ENCODE results near the gene PARP2.
"Not testable (repeated sequence)": the region's sequence is repeated elsewhere in the genome, so short reads cannot be mapped to it uniquely, and the experiment has no call there.

PARP2 gene

GRCh38 chr14:20346713-20347112, 3.3 kb downstream of the PARP2 start:
- no peak for DNase-seq (ENCODE audit: low read depth in 1 of 2, low spot score in 1 of 2)

GRCh38 chr14:20347747-20348146, 4.3 kb downstream of the PARP2 start:
- no peak for DNase-seq (ENCODE audit: low read depth in 1 of 2, low spot score in 1 of 2)

GRCh38 chr14:20350282-20350681, 6.8 kb downstream of the PARP2 start:
- DNase-seq (ENCODE audit: low read depth in 1 of 2, low spot score in 1 of 2), result no peak

- no peak for DNase-seq (ENCODE audit: low read depth in 1 of 2, low spot score in 1 of 2)
Observed at GRCh38 chr14:20350860-20351259, 7.4 kb downstream of the PARP2 start.

- DNase-seq (ENCODE audit: low read depth in 1 of 2, low spot score in 1 of 2), result no peak
Observed at GRCh38 chr14:20356422-20356821, 13.0 kb downstream of the PARP2 start.

GRCh38 chr14:20358474-20358873, 15.0 kb downstream of the PARP2 start:
- not testable (repeated sequence) for DNase-seq (ENCODE audit: low read depth in 1 of 2, low spot score in 1 of 2)

- no peak for DNase-seq (ENCODE audit: low read depth in 1 of 2, low spot score in 1 of 2)
Observed at GRCh38 chr14:20365928-20366327, 22.5 kb downstream of the PARP2 start.

GRCh38 chr14:20372796-20373195, 29.4 kb downstream of the PARP2 start:
- no peak for DNase-seq (ENCODE audit: low read depth in 1 of 2, low spot score in 1 of 2)

GRCh38 chr14:20375471-20375870, 32.0 kb downstream of the PARP2 start:
- DNase-seq (ENCODE audit: low read depth in 1 of 2, low spot score in 1 of 2), result no peak

GRCh38 chr14:20376071-20376588, 32.7 kb downstream of the PARP2 start:
- DNase-seq (ENCODE audit: low read depth in 1 of 2, low spot score in 1 of 2), result no peak

- no peak for DNase-seq (ENCODE audit: low read depth in 1 of 2, low spot score in 1 of 2)
Observed at GRCh38 chr14:20377171-20377570, 33.7 kb downstream of the PARP2 start.

- DNase-seq (ENCODE audit: low read depth in 1 of 2, low spot score in 1 of 2), result no peak
Observed at GRCh38 chr14:20379743-20380142, 36.3 kb downstream of the PARP2 start.

GRCh38 chr14:20380681-20381080, 37.2 kb downstream of the PARP2 start:
- no peak for DNase-seq (ENCODE audit: low read depth in 1 of 2, low spot score in 1 of 2)

- DNase-seq (ENCODE audit: low read depth in 1 of 2, low spot score in 1 of 2), result no peak
Observed at GRCh38 chr14:20381341-20381740, 37.9 kb downstream of the PARP2 start.

- no peak for DNase-seq (ENCODE audit: low read depth in 1 of 2, low spot score in 1 of 2)
Observed at GRCh38 chr14:20382526-20382925, 39.1 kb downstream of the PARP2 start.

GRCh38 chr14:20383032-20383431, 39.6 kb downstream of the PARP2 start:
- DNase-seq (ENCODE audit: low read depth in 1 of 2, low spot score in 1 of 2), result no peak

GRCh38 chr14:20383636-20384035, 40.2 kb downstream of the PARP2 start:
- no peak for DNase-seq (ENCODE audit: low read depth in 1 of 2, low spot score in 1 of 2)

- no peak for DNase-seq (ENCODE audit: low read depth in 1 of 2, low spot score in 1 of 2)
Observed at GRCh38 chr14:20384321-20384720, 40.9 kb downstream of the PARP2 start.

- DNase-seq (ENCODE audit: low read depth in 1 of 2, low spot score in 1 of 2), result no peak
Observed at GRCh38 chr14:20384886-20385285, 41.5 kb downstream of the PARP2 start.

- no peak for DNase-seq (ENCODE audit: low read depth in 1 of 2, low spot score in 1 of 2)
Observed at GRCh38 chr14:20386276-20386855, 42.9 kb downstream of the PARP2 start.

- DNase-seq (ENCODE audit: low read depth in 1 of 2, low spot score in 1 of 2), result no peak
Observed at GRCh38 chr14:20387576-20387975, 44.1 kb downstream of the PARP2 start.

- DNase-seq (ENCODE audit: low read depth in 1 of 2, low spot score in 1 of 2), result no peak
Observed at GRCh38 chr14:20388159-20388558, 44.7 kb downstream of the PARP2 start.

GRCh38 chr14:20391505-20391904, 48.1 kb downstream of the PARP2 start:
- no peak for DNase-seq (ENCODE audit: low read depth in 1 of 2, low spot score in 1 of 2)
